Measurements from ENCODE around the gene PIH1D1. TPM values are rescaled to one million over a fixed set of nuclear protein-coding genes. Genes with fewer than 3 reads are reported as not detected.

PIH1D1 gene
- total RNA-seq, 1 donor from 2014 or later, result 83.7 TPM

GRCh38 chr19:49427339-49427738 lies 24.3 kb downstream of the PIH1D1 start:
- no peak overlapping the region for H3K4me3 Mint-ChIP-seq
- DNase-seq (ENCODE audit: low spot score in 2 of 2, unreplicated experiment in 2 of 2), result no peak
- peaks cover 96% of the 10 kb centered on the region for H3K27me3 Mint-ChIP-seq (ENCODE audit: low read depth)
- H3K36me3 Mint-ChIP-seq, result peaks cover 3% of the 10 kb centered on the region
- peaks cover 25% of the 10 kb centered on the region for H3K4me1 Mint-ChIP-seq
- H3K27ac Mint-ChIP-seq, result no peak overlapping the region
- no peaks in the 10 kb centered on the region for H3K9me3 Mint-ChIP-seq
- TF ChIP-seq CTCF (IDR thresholded peaks at IDR 0.05; ENCODE audit: unreplicated experiment), result no peak

- Mint-ChIP-seq H3K27me3 (ENCODE audit: low read depth) (peaks cover 96% of the 10 kb centered on the region), H3K9me3 (no peaks in the 10 kb centered on the region), H3K4me3 (peak overlapping the region; percentile 40), H3K27ac (no peak overlapping the region), H3K4me1 (peaks cover 34% of the 10 kb centered on the region), H3K36me3 (peaks cover 3% of the 10 kb centered on the region)
- no peak for TF ChIP-seq CTCF (IDR thresholded peaks at IDR 0.05; ENCODE audit: unreplicated experiment)
- DNase-seq (ENCODE audit: low spot score in 2 of 2, unreplicated experiment in 2 of 2), result peak in 1 of 2 experiments; percentile 49
Observed at GRCh38 chr19:49425922-49426592, 25.6 kb downstream of the PIH1D1 start.

GRCh38 chr19:49425178-49425577 lies 26.4 kb downstream of the PIH1D1 start, which contains the start of gene GFY:
GFY (plus strand) TSS chr19:49425388; CDS start chr19:49426431, 1,043 bp downstream.
- H3K4me1 Mint-ChIP-seq, result peaks cover 40% of the 10 kb centered on the region
- H3K9me3 Mint-ChIP-seq, result no peaks in the 10 kb centered on the region
- H3K27ac Mint-ChIP-seq, result no peak within 1 kb of the TSS
- no peak within 1 kb of the TSS for H3K4me3 Mint-ChIP-seq
- peaks cover 96% of the 10 kb centered on the region for H3K27me3 Mint-ChIP-seq (ENCODE audit: low read depth)
- TF ChIP-seq CTCF (IDR thresholded peaks at IDR 0.05; ENCODE audit: unreplicated experiment), result no peak
- peaks cover 3% of the 10 kb centered on the region for H3K36me3 Mint-ChIP-seq
- no peak for DNase-seq (ENCODE audit: low spot score in 2 of 2, unreplicated experiment in 2 of 2)

- Mint-ChIP-seq H3K4me1 (peaks cover 40% of the 10 kb centered on the region), H3K36me3 (peaks cover 3% of the 10 kb centered on the region), H3K4me3 (no peak overlapping the region), H3K27ac (no peak overlapping the region), H3K9me3 (no peaks in the 10 kb centered on the region), H3K27me3 (ENCODE audit: low read depth) (peaks cover 97% of the 10 kb centered on the region)
- no peak for TF ChIP-seq CTCF (IDR thresholded peaks at IDR 0.05; ENCODE audit: unreplicated experiment)
- DNase-seq (ENCODE audit: low spot score in 2 of 2, unreplicated experiment in 2 of 2), result no peak
Observed at GRCh38 chr19:49423985-49424303, 27.7 kb downstream of the PIH1D1 start.

GRCh38 chr19:49423071-49423984 lies 28.3 kb downstream of the PIH1D1 start, which contains the start of gene PTH2:
PTH2 (minus strand) TSS chr19:49423441; CDS start chr19:49423339, 102 bp downstream.
- Mint-ChIP-seq H3K4me3 (peak within 1 kb of the TSS; percentile 27), H3K4me1 (peaks cover 37% of the 10 kb centered on the region), H3K27me3 (ENCODE audit: low read depth) (peaks cover 97% of the 10 kb centered on the region), H3K36me3 (peaks cover 3% of the 10 kb centered on the region), H3K9me3 (no peaks in the 10 kb centered on the region), H3K27ac (no peak within 1 kb of the TSS)
- no peak for TF ChIP-seq CTCF (IDR thresholded peaks at IDR 0.05; ENCODE audit: unreplicated experiment)
- DNase-seq (ENCODE audit: low spot score in 2 of 2, unreplicated experiment in 2 of 2), result no peak

Data from mesothelial cell of epicardium (in vitro differentiated cells).